ENCODE data around the gene HNF1A. TPM values are rescaled to one million over a fixed set of nuclear protein-coding genes. Genes with fewer than 3 reads are reported as not detected.

Gene HNF1A
- total and polyA plus RNA-seq, 2 of the 13 experiments (the other 11 are each of a cell fraction or from before 2014, with no cell fraction given) = 13.4 to 34.7 TPM

GRCh38 chr12:120988658-120989057, 10.3 kb downstream of the HNF1A start:
- no TSS peak for BruUV-seq (replicated peaks)
- no peak overlapping the region for H3K27ac ChIP-seq (ENCODE audit: extremely low read length, insufficient read depth, low read length)
- ChIA-PET POLR2A (interaction anchor here (5.5 kb wide), 1 partner anchor 9 kb away, joined by 56 read pairs; the partner anchor contains the start of gene HNF1A), CTCF (ENCODE audit: low intra/inter-chr PET ratio, low total read pairs) (no interaction called here)
- no peak for FAIRE-seq
- H3K27me3 ChIP-seq (ENCODE audit: control insufficient read depth in 1 of 2, insufficient read depth in 2 of 2, low read length in 2 of 2) = no peaks in the 10 kb centered on the region
- H3K36me3 ChIP-seq (replicated peaks in 1 of 2; ENCODE audit: control insufficient read depth in 1 of 2, insufficient read depth in 2 of 2, low read length in 2 of 2) = peaks cover 26 to 46% of the 10 kb centered on the region in 2 experiments
- DNase-seq (ENCODE audit: low spot score) = no peak
- no peak overlapping the region for H2AFZ ChIP-seq (ENCODE audit: low read length)
- no peak overlapping the region for H3K4me2 ChIP-seq (ENCODE audit: low read depth, low read length)
- ATAC-seq = peak; percentile 33; the same call in 2 of the 3 replicates
- H3K4me1 ChIP-seq (ENCODE audit: insufficient read depth, low read length) = peaks cover 25% of the 10 kb centered on the region
- peaks cover 11% of the 10 kb centered on the region for H3K79me2 ChIP-seq (ENCODE audit: insufficient read depth, low read length)
- H3K9me3 ChIP-seq (ENCODE audit: low read length) = no peaks in the 10 kb centered on the region
- intact Hi-C loops (cut with micrococcal nuclease; ENCODE audit: unreplicated experiment) (no loop called here), in situ Hi-C loops (cut with HindIII; ENCODE audit: extremely low pct_ligation_motif_present, low pct_unique_long_range_greater_than_20kb) (no loop called here)
- H4K20me1 ChIP-seq (ENCODE audit: insufficient read depth, low read length) = no peaks in the 10 kb centered on the region
- TF ChIP-seq ATRX (CRISPR knock-in tag; IDR thresholded peaks at IDR 0.05; ENCODE audit: borderline replicate concordance) = no peak
- no peak for TF ChIP-seq SIN3B (IDR thresholded peaks at IDR 0.05; ENCODE audit: low read length)
- no peak for TF ChIP-seq PRMT3 (CRISPR knock-in tag; IDR thresholded peaks at IDR 0.05; ENCODE audit: borderline replicate concordance, low read depth)
- no peak for TF ChIP-seq MTA3 (CRISPR knock-in tag; IDR thresholded peaks at IDR 0.05)
- TF ChIP-seq HNRNPH1 (optimal IDR thresholded peaks at IDR 0.05; ENCODE audit: low read depth, low read length) = no peak
- peak; percentile 54 for TF ChIP-seq RBFOX2 (IDR thresholded peaks at IDR 0.05; ENCODE audit: low read depth, low read length)
- no peak for TF ChIP-seq PCBP2 (optimal IDR thresholded peaks at IDR 0.05; ENCODE audit: low read depth, low read length, poor library complexity, severe bottlenecking)
- no peak for TF ChIP-seq POLR2G (IDR thresholded peaks at IDR 0.05; ENCODE audit: low read depth, low read length)
- TF ChIP-seq ZNF772 (CRISPR knock-in tag; IDR thresholded peaks at IDR 0.05) = no peak
- TF ChIP-seq ZNF431 (CRISPR knock-in tag; IDR thresholded peaks at IDR 0.05; ENCODE audit: borderline replicate concordance, low read depth) = no peak
- TF ChIP-seq AGO2 (optimal IDR thresholded peaks at IDR 0.05; ENCODE audit: low read depth, low read length) = peak; percentile 88
- 100% methylated on average over 17 of the region's 17 CpGs for WGBS (ENCODE audit: low lambda C conversion rate)
- no peak overlapping the region for H3K9ac ChIP-seq (ENCODE audit: insufficient read depth, low read depth, low read length)
- H3K4me3 ChIP-seq (replicated peaks in 1 of 3; ENCODE audit: insufficient read depth in 1 of 3, low read depth in 2 of 3, low read length in 3 of 3) = no peak overlapping the region

All from HepG2 (cell line).